GM04503 (cell line): Measurements from ENCODE around the gene TIAM2.
"Not testable (repeated sequence)": the region's sequence is repeated elsewhere in the genome, so short reads cannot be mapped to it uniquely, and the experiment has no call there.

Experiments used
- DNase-seq: peaks from one replicate; pipeline ENCODE4 v3.0.0-alpha.2; 2012; ENCODE audit warnings: low read depth

The TIAM2 gene

DNA sequence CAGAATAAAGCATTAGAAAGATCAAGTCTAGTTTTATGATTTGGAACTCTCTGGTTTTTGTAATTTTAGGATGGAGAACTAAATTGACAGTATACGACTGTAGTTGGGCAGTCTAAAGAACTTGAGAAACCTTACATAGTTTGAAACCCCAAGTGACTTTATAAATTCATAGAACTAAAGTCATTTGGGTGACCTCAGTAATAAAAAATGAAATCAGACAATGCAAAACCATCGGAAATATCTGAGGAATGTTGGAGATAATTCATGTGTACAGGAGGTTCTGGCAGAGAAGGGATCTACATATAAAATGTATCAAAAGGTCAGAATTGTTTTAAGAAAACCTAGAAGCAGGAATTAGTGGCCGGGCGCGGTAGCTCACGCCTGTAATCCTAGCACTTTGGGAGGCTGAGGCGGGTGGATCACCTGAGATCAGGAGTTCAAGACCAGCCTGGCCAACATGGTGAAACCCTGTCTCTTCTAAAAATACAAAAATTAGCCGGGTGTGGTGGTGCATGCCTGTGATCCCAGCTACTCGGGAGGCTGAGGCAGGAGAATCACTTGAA, 108.0 kb downstream of the TIAM2 start:
- DNase-seq, result peak; percentile 67

DNA sequence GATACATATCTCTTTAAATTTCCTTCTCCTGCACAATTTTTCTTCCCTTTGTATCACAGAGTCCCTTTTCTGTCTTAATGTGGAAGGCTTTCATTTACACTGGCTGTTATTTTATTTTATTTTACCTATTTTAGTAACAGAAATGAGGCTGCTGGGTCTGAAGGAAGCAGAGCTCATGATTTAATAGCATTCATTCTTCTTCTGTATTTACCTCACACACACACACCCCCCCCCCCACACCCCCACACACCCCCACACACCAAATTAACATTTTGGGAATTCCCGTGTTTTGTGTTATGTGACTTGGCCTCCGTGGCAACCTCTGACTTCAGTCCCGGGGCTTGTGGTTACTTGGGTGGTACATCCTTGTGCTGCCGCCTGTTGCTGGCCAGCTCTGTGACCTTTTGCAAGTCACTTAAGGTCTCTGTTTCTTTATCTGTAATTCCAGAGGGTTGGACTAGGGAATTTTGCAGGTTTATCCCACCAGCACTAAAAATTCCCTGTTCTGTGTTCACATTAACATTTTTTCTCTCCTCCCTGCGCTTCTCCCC, 108.8 kb downstream of the TIAM2 start:
- no peak for DNase-seq

DNA sequence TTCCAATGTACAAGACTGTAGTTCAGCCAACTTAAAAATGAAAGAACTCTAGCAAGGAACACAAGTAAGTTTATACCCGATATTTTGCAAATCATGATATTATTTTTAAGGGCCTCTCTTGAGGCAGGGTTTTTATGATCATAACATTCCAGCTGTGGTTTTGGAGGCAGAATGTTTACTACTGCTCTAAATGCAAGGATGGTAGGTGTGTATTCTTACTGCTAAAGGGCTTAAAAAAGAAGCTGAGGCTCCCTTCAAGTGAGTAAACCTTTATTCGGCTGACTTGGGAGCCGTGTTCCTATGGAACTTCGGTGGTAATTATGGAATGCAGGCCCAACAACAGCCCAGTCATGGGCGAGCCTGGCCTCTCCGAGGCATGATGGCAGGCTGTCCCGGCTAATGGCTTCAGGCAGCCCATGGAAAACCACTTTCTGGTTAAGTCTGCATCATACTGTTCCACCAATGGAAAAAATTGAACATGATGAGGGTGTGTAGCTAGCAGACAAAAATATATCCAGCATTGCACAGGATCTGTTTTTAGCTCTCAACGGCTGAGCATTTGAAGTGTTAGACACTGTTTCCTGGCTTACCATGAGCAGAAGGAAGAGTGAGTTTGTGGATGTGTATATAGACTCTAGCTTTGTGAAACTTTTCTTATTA, 111.5 kb downstream of the TIAM2 start:
- no peak for DNase-seq

DNA sequence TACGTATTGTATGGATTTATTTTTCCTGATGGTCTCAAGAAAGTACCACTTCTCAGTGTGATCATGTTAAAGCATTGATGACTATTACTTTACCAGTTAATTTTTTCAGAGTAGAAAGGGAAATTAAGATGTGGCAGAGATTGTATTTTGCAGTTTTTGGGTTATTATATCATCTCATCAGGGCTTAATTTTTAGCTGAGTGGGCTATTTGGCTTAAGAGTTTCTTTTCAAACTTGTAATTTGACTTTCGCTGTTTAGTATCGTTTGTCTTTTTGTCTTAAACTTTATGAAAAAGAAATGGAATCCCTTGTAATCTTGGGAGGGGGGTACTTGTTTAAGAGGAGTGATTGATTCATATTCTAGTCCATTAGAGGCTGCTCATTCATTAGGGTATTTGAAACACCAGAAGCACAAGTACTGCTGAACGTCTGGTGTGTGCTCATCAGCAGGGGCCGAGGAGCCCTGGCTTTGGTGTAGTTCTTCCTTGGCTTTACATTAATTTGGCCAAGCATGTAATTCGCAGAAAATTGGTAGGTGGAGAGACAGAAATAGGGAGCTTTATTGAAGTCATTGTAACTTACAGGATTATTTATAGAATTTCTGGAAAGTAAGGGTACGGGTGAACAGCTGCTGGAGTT, 112.4 kb downstream of the TIAM2 start:
- DNase-seq, result no peak

DNA sequence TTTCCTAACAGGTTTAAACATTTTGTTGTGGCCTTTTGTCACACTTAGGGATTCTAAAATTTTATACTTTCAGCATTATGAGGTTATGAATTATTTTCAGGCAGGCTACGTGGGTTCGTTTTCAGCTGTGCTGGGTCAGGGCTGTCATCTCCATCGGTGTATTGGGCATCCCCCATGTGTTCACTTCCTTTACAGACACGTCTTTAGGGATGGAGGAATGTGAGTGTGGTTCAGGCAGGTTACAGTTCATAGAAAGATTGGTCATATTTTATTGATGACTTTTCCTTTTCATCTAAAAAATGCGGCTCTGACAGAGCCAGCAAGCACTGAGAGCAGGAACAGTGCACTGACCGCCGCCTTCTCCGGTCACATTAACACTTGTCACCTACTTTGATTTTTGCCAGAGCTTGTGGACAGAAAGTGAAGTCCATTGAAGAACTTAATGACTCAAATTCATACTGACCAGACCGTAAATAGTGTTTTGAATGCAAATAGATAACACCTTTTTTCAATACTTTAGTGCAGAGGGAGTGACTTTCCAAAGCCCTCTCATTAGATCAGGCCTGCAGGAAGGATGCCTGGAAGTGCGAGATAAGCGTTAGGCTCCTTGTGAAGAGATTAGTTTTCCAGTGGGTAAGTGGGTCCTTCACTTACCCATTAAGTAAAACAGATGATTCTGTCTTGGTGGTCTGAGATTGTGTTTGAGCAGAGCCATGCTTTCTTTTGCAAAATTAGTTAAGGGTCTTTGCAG, 113.1 kb downstream of the TIAM2 start:
- no peak for DNase-seq

DNA sequence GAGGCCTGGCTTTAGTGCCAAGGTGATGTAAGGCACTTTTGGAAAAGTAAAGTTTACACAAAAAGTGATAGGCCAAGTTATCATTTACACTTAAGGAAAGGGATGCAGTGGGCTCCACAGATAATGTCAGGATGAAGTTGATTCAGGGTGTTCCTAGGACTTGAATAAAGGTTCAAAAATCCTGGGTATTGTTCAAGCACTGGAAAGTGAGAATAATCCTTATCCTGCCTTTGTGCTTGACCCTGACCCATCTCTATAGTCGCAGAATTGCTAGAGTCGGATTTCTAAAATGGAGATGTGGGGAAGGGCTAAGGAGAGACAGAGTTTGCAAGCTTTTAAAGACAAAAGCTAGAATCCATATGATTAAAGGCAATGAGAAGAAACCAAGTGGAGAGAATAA, 115.6 kb downstream of the TIAM2 start:
- no peak for DNase-seq

DNA sequence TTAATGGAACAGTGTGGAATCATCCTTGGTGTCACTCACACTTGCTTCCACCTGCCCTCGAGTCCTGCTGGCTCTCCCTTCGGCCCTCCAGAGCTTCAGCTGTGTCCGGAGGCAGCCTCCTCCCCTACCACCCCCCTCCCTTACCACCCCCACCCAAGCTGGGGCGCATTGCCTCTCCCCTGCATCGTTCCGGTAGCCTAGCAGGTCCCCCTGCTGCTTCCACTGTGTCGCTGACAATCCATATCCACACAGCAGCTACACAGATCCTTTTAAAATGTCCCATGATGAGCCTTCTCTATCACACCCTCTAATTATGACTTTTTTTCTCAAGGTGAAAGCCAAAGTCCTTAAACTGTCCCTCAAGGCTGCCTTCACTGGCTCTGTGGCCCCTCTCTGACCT, 117.6 kb downstream of the TIAM2 start:
- DNase-seq, result no peak

DNA sequence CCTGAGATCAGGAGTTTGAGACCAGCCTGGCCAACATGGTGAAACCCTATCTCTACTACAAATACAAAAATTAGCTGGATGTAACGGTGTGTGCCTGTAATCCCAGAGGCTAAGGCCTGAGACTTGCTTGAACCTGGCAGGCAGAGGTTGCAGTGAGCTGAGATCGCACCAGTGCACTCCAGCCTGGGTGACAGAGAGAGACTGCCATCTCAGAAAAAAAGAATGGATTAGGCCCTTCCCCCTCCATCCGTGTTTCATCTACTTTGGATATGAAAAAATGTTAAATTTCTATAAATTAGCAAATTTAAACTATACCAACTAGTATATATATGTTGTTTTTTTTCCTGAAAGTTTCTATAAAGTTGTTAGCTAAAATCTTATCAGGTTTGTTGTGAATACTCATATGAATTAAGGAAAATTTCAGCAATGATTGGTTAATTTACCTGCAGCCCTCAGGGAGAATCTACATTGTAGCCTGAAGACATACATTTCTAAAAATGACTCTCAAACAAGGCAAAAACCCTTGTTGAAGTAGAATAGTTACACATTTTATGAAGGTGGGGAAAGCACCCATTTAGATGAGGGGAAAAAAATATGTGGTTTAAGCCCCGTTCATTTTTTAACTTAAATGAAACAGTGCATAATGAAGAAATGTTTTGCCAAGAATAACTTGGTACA, 120.9 kb downstream of the TIAM2 start:
- no peak for DNase-seq

DNA sequence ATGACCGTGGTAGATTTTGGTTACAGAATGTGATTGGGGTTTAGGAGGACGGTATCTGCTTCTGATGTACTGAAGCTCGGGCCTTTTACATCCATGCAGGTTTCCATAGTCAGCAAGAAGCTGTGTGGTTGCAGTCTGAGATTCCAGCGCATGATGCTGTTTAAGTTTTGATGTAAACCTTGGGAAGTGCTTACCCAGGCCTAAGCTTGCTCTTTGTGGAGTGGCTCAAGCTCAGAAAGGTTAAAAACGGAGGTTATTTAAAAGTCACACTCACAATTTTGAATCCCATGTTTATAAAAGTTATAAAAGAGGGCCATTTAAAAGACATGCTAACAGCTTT, 121.4 kb downstream of the TIAM2 start:
- no peak for DNase-seq

DNA sequence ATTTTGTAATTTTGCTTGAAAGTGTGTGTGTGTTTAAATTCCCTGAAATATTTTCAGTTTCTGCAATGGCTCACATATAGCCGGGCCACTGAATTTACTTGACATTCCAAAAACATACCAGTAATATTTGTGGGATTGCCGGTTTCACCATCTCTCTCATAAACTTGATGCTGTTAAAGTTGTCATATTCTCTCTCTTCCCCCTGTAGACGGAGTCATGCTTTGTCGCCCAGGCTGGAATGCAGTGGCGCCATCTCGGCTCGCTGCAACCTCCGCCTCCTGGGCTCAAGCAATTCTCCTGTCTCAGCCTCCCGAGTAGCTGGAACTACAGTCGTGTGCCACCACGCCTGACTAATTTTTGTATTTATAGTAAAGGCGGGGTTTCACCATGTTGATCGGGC, 122.1 kb downstream of the TIAM2 start:
- peak; percentile 89 for DNase-seq

DNA sequence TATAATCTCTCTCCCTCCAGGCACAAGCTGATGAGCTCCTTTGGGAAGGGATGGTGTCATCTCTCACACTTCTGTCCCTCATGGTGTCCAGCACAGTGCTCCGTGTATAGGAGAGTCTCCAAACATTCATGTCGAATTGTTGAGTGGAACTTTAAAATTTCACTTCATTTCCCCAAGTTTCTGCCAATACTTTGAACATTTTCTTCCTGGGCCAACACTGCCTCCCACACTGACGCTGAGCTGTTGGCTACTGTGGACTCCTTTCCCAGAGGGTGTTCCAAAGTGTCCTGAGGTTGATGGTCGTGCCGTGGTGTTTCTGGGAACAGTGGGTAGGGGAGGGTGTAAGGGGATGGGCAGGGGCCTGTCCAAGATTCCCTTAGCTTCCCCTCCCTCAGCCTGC, 122.7 kb downstream of the TIAM2 start:
- no peak for DNase-seq

DNA sequence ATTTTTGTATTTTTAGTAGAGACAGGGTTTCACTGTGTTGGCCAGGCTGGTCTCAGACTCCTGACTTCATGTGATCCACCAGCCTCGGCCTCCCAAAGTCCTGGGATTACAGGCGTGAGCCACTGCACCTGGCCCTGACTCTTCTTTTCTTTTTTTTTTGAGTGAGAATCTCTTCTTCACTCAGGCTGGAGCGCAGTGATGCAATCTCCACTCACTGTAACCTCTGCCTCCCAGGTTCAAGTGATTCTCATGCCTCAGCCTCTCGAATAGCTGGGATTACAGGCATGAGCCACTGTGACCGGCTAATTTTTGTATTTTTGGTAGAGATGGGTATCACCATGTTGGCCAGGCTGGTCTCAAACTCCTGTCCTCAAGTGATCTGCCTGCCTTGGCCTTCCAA, 124.1 kb downstream of the TIAM2 start:
- not testable (repeated sequence) for DNase-seq

DNA sequence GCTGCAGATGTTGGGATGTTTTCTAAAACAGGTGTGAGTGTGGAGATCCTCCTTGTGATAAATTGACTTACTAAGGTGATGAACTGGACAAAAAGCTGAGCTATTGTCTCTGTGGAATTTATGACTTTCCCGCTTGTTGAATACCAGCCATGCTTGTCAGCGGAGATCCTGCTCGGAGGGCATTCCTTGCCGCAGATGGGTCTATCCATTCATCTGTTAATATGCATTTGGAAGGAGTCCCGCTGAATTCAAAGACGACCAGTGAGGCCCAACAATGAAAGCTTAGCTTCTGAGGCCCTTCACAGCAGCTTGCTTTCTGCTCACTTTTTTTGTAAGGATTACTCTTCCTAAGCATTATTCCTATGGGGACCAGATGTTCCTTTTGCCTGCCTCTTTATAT, 124.9 kb downstream of the TIAM2 start:
- DNase-seq, result no peak

DNA sequence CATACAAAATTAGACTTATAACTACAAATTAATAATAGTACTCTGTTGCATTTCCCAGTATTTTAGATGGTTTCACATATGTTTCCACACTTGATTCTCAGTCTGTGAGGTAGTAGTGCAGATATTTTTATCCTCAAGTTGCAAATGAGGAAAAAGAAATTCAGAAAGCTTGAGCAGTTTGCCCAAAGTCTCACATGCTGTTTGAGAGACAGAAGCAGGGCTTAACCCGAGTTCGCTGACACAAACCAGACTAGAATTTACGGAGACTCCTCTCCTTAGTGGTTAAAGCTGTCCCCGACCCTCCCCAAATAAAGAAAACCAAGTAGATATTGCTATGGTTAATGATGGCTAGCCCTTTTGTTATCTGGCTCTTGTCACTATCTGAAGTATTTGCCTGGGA, 126.2 kb downstream of the TIAM2 start:
- DNase-seq, result no peak

DNA sequence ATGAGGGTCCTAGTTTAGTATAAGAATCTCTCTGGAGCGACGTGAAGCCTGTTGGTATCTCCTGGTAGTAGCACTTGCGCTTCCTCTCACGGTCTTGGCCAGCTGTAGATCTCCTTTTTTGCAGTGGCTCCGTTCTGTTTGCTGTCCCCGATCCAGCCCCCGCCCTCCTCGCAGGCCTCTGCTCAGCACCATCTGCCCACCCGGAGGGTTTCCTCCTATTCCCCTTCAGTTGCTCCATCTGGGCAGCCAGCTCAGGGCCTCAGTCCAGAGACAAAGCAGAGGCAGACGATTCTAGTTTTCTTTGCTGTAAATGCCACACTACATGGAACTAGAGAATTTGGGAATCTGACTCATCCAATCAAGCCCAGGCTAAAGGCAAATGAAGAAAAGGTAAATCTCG, 126.6 kb downstream of the TIAM2 start:
- no peak for DNase-seq

DNA sequence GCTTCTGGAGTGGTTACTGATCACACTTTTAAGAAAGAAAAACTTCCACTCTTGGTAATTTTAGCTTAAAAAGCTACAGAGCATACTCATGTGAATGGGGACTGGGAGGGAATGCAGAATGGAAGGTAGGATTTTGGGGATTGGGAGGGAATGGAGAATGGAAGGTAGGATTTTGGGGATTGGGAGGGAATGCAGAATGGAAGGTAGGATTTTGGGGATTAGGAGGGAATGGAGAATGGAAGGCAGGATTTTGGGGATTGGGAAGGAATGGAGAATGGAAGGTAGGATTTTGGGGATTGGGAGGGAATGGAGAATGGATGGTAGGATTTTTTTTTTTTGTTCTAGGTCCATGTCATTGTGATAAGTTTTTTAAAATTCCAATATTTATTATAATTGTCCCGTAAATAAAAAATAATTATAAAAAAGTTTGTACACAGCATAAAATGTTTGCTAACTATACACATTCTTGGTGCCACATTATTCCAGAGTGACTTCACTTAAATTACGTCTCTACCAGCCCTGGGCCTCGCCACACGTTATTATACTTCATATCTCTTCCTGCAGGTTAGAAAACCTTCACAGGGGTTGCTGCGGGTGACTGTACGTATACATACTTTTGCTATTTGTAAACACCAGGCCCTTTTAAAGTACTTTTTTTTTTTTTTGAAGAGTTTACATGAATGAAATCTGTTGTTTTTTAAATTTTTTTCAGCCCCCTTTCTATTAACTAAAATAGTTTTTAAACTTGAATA, 127.3 kb downstream of the TIAM2 start:
- DNase-seq, result no peak

DNA sequence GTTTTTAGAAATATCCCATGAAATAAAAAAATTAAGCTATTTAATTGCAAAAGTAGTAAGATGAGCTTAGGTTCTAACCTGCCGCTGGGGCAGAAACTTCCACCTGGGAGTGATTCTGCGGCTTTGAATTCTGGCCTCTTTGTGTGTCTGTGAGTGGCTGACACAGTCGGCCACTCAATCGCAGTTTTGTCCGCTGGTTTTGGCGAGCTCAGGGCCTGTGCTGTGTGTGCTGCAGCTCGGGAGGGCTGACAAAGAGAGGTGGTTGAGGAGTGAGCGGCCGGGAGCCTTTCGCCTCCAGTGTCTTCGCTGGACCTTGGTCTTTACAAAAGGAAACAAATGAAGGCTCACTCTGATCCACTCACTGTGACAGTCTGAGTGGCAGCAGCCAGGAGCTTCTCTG, 128.4 kb downstream of the TIAM2 start:
- no peak for DNase-seq

DNA sequence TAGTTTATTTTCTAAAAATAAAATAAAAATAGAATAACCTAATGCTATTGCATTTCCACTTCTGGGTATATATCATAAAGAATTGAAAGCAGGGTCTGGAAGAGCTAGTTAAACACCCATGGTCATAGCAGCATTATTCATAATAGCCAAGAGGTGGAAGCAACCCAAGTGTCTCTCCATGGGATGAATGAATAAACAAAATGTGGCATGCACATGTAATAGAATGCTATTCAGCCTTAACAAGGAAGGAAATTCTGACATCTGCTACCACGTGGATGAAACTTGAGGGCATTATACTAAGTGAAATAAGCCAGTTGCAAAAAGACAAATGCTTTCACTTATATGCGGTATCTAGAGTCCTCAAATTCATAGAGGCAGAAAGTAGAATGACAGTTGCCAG, 130.8 kb downstream of the TIAM2 start:
- DNase-seq, result peak; percentile 68

DNA sequence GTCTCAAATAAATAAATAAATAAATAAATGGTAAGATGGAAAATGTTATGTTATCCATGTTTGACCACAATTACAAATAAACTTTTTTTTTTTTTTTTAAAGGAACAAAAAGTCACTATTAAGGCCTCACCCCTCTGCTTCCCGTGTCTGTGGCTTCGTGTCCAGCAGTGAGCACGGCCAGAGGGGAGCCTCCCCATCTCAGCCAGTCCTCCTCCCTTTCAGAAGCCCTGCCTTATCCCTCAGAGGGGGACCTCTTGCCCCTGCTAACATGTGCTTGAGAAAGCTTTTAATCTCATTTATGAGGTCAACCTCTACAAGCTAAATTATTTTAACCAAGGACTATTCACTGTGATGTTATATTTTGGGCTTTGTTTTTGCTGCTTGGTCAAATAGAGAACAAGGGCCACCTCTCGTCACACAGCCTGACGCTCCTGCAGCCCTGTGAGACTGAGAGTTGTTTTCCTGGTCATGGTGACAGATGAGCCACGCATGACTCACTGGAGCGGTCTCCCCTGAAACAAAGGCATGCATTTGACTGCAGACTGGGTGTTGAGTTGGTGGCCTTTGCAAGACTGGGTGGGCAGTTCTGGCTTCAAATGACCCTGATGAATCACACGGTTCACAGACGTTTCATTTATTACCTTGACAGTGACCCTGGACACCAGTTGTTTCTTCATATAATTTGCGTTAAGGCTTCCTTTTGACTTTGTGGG, 131.8 kb downstream of the TIAM2 start:
- no peak for DNase-seq

DNA sequence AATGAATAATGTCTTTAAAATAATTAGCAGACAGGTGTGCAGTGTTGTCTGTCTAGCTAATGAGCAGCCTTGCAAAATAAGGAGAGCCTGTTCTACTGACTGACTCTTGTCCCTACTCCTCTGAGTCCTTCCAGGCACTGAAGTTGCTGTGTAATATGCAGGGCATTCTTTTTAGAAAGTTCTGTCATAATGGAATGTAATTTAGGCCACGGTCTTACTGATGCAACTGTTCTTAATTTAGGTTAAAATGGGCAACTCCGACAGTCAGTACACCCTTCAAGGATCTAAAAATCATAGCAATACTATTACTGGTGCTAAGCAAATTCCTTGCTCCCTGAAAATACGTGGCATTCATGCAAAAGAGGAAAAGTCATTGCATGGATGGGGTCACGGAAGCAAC, 133.9 kb downstream of the TIAM2 start:
- DNase-seq, result no peak

DNA sequence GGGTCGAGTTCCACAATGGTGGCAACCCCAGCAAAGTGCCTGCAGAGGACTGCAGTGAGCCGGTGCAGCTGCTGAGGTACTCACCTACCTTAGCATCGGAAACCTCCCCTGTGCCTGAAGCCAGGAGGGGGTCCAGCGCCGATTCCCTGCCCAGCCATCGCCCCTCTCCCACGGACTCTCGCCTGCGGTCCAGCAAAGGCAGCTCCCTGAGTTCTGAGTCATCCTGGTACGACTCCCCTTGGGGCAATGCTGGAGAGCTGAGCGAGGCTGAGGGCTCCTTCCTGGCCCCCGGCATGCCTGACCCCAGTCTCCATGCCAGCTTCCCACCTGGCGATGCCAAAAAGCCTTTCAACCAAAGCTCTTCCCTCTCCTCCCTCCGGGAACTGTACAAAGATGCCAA, 134.6 kb downstream of the TIAM2 start:
- DNase-seq, result no peak
